ENCODE data around the gene TCF7L1. TPM values are rescaled to one million over a fixed set of nuclear protein-coding genes. Genes with fewer than 3 reads are reported as not detected.
"Not testable (repeated sequence)": the region's sequence is repeated elsewhere in the genome, so short reads cannot be mapped to it uniquely, and the experiment has no call there.

Gene TCF7L1
- polyA plus RNA-seq, 1 of the 3 experiments (the other 2 are of a cell fraction) = 3.7 TPM

- Histone ChIP-seq H3K27ac (ENCODE audit: low read depth in 2 of 2, low read length in 1 of 2) (no peak overlapping the region), H2AFZ (ENCODE audit: low read depth) (no peak overlapping the region), H3K36me3 (replicated peaks in 1 of 2; ENCODE audit: control insufficient read depth in 1 of 2, insufficient read depth in 2 of 2, low read length in 1 of 2) (no peaks in the 10 kb centered on the region), H3K27me3 (ENCODE audit: insufficient read depth) (no peaks in the 10 kb centered on the region), H3F3A (replicated peaks; ENCODE audit: insufficient read depth) (no peaks in the 10 kb centered on the region), H3K9me2 (no peaks in the 10 kb centered on the region), H3K4me1 (ENCODE audit: control insufficient read depth in 1 of 2, insufficient read depth in 2 of 2, low read depth in 1 of 2, low read length in 1 of 2) (no peaks in the 10 kb centered on the region), H3K9me3 (no peaks in the 10 kb centered on the region), H3K4me2 (no peak overlapping the region), H3K9ac (no peak overlapping the region), H3K79me2 (ENCODE audit: insufficient read depth) (no peaks in the 10 kb centered on the region), H3K4me3 (ENCODE audit: low read depth in 2 of 2, low read length in 1 of 2) (no peak overlapping the region), H4K20me1 (ENCODE audit: insufficient read depth) (no peaks in the 10 kb centered on the region)
- TF ChIP-seq POLR2AphosphoS5 (IDR thresholded peaks at IDR 0.05; ENCODE audit: low read depth, low read length) (no peak), MEF2A (IDR thresholded peaks at IDR 0.05; ENCODE audit: borderline replicate concordance, low read depth) (no peak), USF1 (IDR thresholded peaks at IDR 0.05; ENCODE audit: borderline replicate concordance, low read depth) (no peak), TAF1 (IDR thresholded peaks at IDR 0.05; ENCODE audit: borderline replicate concordance, low read depth, low read length) (no peak), YY1 (IDR thresholded peaks at IDR 0.05; ENCODE audit: low read depth) (no peak), TCF12 (IDR thresholded peaks at IDR 0.05) (no peak), RXRA (IDR thresholded peaks at IDR 0.05; ENCODE audit: borderline replicate concordance, low read depth) (no peak), JUND (IDR thresholded peaks at IDR 0.05) (no peak), CHD2 (IDR thresholded peaks at IDR 0.05; ENCODE audit: low read length, partially characterized antibody) (no peak), NRF1 (IDR thresholded peaks at IDR 0.05; ENCODE audit: low read depth, low read length) (no peak), RAD21 (IDR thresholded peaks at IDR 0.05; ENCODE audit: low read length) (no peak), SIN3A (IDR thresholded peaks at IDR 0.05; ENCODE audit: borderline replicate concordance, low read depth, low read length) (no peak)
- DNase-seq = no peak
- ChIA-PET POLR2A (no interaction called here), CTCF (interaction anchor here (0.6 to 2.6 kb wide), 4 partner anchors 13 to 419 kb away, joined by 3 to 10 read pairs (median 4); partner anchors contain the start of genes MAT2A and TCF7L1)
- 15% methylated on average over 1 of the region's 1 CpG for WGBS (ENCODE audit: low lambda C conversion rate)
Measured at GRCh38 chr2:85120363-85120762, 12.8 kb upstream of the TCF7L1 start.

DNA sequence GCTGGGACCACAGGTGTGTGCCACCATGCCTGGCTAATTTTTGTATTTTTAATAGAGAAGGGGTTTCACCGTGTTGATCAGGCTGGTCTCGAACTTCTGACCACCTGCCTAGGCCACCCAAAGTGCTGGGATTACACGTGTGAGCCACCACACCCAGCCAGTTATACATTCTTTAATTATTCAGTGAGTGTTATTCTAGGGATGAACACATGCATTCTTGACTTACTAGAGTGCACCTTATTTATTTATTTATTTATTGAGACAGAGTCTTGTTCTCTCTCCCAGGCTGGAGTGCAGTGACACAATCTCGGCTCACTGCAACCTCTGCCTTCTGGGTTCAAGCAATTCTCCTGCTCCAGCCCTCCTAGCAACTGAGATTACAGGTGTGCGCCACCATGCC is 6.7 kb upstream of the TCF7L1 start:
- H3K27me3 ChIP-seq (ENCODE audit: insufficient read depth); H3K9me3 ChIP-seq; H3K27ac ChIP-seq (ENCODE audit: low read depth in 2 of 2, low read length in 1 of 2); H3K9ac ChIP-seq; H3K79me2 ChIP-seq (ENCODE audit: insufficient read depth); H3K4me1 ChIP-seq (ENCODE audit: control insufficient read depth in 1 of 2, insufficient read depth in 2 of 2, low read depth in 1 of 2, low read length in 1 of 2); H3K4me2 ChIP-seq; H3K4me3 ChIP-seq (ENCODE audit: low read depth in 2 of 2, low read length in 1 of 2); H3K9me2 ChIP-seq; DNase-seq; H3F3A ChIP-seq (replicated peaks; ENCODE audit: insufficient read depth); H3K36me3 ChIP-seq (replicated peaks in 1 of 2; ENCODE audit: control insufficient read depth in 1 of 2, insufficient read depth in 2 of 2, low read length in 1 of 2); H2AFZ ChIP-seq (ENCODE audit: low read depth); POLR2A ChIA-PET; H4K20me1 ChIP-seq (ENCODE audit: insufficient read depth): not testable (repeated sequence)
- CTCF ChIA-PET = interaction anchor here (1.3 to 2.3 kb wide), 3 partner anchors 60 to 173 kb away, joined by 4 to 8 read pairs (median 8); no protein-coding TSS in a partner anchor
- 65% methylated on average over 5 of the region's 5 CpGs for WGBS (ENCODE audit: low lambda C conversion rate)

- no peak for TF ChIP-seq GABPA (IDR thresholded peaks at IDR 0.05; ENCODE audit: low read depth)
- H3F3A ChIP-seq (replicated peaks; ENCODE audit: insufficient read depth) = no peaks in the 10 kb centered on the region
Measured at GRCh38 chr2:85129861-85130260, 3.3 kb upstream of the TCF7L1 start.

More at GRCh38 chr2:85129861-85130260, 3.3 kb upstream of the TCF7L1 start:
- H3K9me3 ChIP-seq = no peaks in the 10 kb centered on the region
- H3K4me1 ChIP-seq (ENCODE audit: control insufficient read depth in 1 of 2, insufficient read depth in 2 of 2, low read depth in 1 of 2, low read length in 1 of 2) = peaks cover 0 to 7% of the 10 kb centered on the region in 2 experiments; a peak in 1 of 4 replicates
- H3K4me2 ChIP-seq = no peak overlapping the region
- no peak overlapping the region for H3K4me3 ChIP-seq (ENCODE audit: low read depth in 2 of 2, low read length in 1 of 2)
- whole genome bisulfite sequencing (ENCODE audit: low lambda C conversion rate) = 76% methylated on average over 3 of the region's 3 CpGs
- H3K9me2 ChIP-seq = no peaks in the 10 kb centered on the region
- CTCF ChIA-PET = interaction anchor here (0.8 to 6.5 kb wide), 4 partner anchors 63 to 171 kb away, joined by 3 to 110 read pairs (median 14); no protein-coding TSS in a partner anchor
- no peak for DNase-seq
- no peak overlapping the region for H2AFZ ChIP-seq (ENCODE audit: low read depth)
- no peak overlapping the region for H3K27ac ChIP-seq (ENCODE audit: low read depth in 2 of 2, low read length in 1 of 2)
- no peaks in the 10 kb centered on the region for H3K27me3 ChIP-seq (ENCODE audit: insufficient read depth)
- H4K20me1 ChIP-seq (ENCODE audit: insufficient read depth) = no peaks in the 10 kb centered on the region
- no peak overlapping the region for H3K9ac ChIP-seq
- POLR2A ChIA-PET = no interaction called here
- H3K79me2 ChIP-seq (ENCODE audit: insufficient read depth) = peaks cover 7% of the 10 kb centered on the region; the same call in 1 of the 2 replicates
- no peaks in the 10 kb centered on the region for H3K36me3 ChIP-seq (replicated peaks in 1 of 2; ENCODE audit: control insufficient read depth in 1 of 2, insufficient read depth in 2 of 2, low read length in 1 of 2)

All from SK-N-SH (cell line).